IMR-90 (cell line): Measurements from ENCODE around the gene OR4D9. TPM values are rescaled to one million over a fixed set of nuclear protein-coding genes. Genes with fewer than 3 reads are reported as not detected.

Experiments
- ATAC-seq: fragments of 200-7000 bp; cut with Tn5 transposase; 2 replicates; pipeline ENCODE4 v1.9.1; 2020; ENCODE audit warnings: low read depth, mild to moderate bottlenecking, moderate library complexity
- BruUV-seq: library from RNA; stranded (reverse); fragments of 400-500 nt; replicated peaks from 2 replicates; lab custom pipeline; 2021; lab: Mats Ljungman, UMichigan
- CTCF ChIA-PET: fragments of 300-600 bp; formaldehyde crosslinking; extraction: SDS; loops from one replicate; lab custom pipeline; 2021; ENCODE audit warnings: antibody characterized with exemption; lab: Yijun Ruan, JAX
- POLR2A ChIA-PET: fragments of 300-600 bp; sonication (Branson Sonifier 250); formaldehyde crosslinking; loops from one replicate; lab custom pipeline; 2022; ENCODE audit warnings: antibody characterized with exemption; ENCODE audit not compliant: unreplicated experiment; lab: Charles Lee
- DNase-seq: peaks from one replicate; pipeline ENCODE4 v3.0.0; 2013
- H2AFZ ChIP-seq: replicated peaks from 2 replicates; pipeline ENCODE3; 2013; ENCODE audit warnings: low read length, mild to moderate bottlenecking; ENCODE audit not compliant: poor library complexity
- H2AK5ac ChIP-seq: 2 replicates; pipeline ENCODE4 v1.6.1; 2013; ENCODE audit warnings: low read depth, low read length, inconsistent platforms
- H2AK9ac ChIP-seq: replicated peaks from 2 replicates; pipeline ENCODE3; 2013; ENCODE audit warnings: mild to moderate bottlenecking, low read depth, low read length, moderate library complexity; ENCODE audit not compliant: poor library complexity
- H2BK120ac ChIP-seq: 2 replicates; pipeline ENCODE4 v1.6.1; 2013; ENCODE audit warnings: low read depth, low read length, inconsistent platforms
- H2BK15ac ChIP-seq: 3 replicates; pipeline ENCODE4 v1.6.1; 2013; ENCODE audit warnings: low read depth, low read length, inconsistent platforms
- H2BK20ac ChIP-seq: 2 replicates; pipeline ENCODE4 v1.6.1; 2013; ENCODE audit warnings: low read depth, mild to moderate bottlenecking, inconsistent platforms, low read length, moderate library complexity
- H2BK5ac ChIP-seq: 2 replicates; pipeline ENCODE4 v1.6.1; 2013; ENCODE audit warnings: mild to moderate bottlenecking, low read depth, low read length, inconsistent platforms; ENCODE audit not compliant: poor library complexity, severe bottlenecking
- H3K14ac ChIP-seq: replicated peaks from 2 replicates; pipeline ENCODE4 v1.6.1; 2013; ENCODE audit warnings: low read depth, low read length, inconsistent platforms
- H3K18ac ChIP-seq: 2 replicates; pipeline ENCODE4 v1.6.1; 2013; ENCODE audit warnings: low read depth, low read length, control low read depth
- H3K23ac ChIP-seq: 2 replicates; pipeline ENCODE4 v1.6.1; 2013; ENCODE audit warnings: low read depth, low read length, inconsistent platforms
- H3K27ac ChIP-seq: 2 replicates; pipeline ENCODE4 v1.5.1; 2013; ENCODE audit warnings: mild to moderate bottlenecking, control low read depth, low read length; ENCODE audit not compliant: insufficient read depth
- H3K27me3 ChIP-seq: 2 replicates; pipeline ENCODE4 v1.6.1; 2013; ENCODE audit warnings: low read length; ENCODE audit not compliant: control insufficient read depth, insufficient read depth
- H3K36me3 ChIP-seq: 2 replicates; pipeline ENCODE4 v1.6.1; 2013; ENCODE audit warnings: low read length, mixed read lengths; ENCODE audit not compliant: control insufficient read depth, insufficient read depth
- H3K4ac ChIP-seq: 2 replicates; pipeline ENCODE4 v1.6.1; 2013; ENCODE audit warnings: low read depth, low read length, inconsistent platforms
- H3K4me1 ChIP-seq: 2 replicates; pipeline ENCODE4 v1.6.1; 2013; ENCODE audit warnings: low read length, mixed read lengths; ENCODE audit not compliant: control insufficient read depth, insufficient read depth
- H3K4me2 ChIP-seq: 2 replicates; pipeline ENCODE4 v1.6.1; 2013; ENCODE audit warnings: low read depth, mild to moderate bottlenecking, control low read depth, low read length, moderate library complexity
- H3K4me3 ChIP-seq: 2 replicates; pipeline ENCODE4 v1.5.1; 2013; ENCODE audit warnings: low read depth, mild to moderate bottlenecking, control low read depth, low read length, moderate library complexity; ENCODE audit not compliant: insufficient read depth
- H3K56ac ChIP-seq: 2 replicates; pipeline ENCODE4 v1.6.1; 2013; ENCODE audit warnings: low read length, inconsistent platforms; ENCODE audit not compliant: insufficient read depth; ENCODE audit errors: extremely low read depth
- H3K79me1 ChIP-seq, 2 experiments: 2 replicates each; pipeline ENCODE4 v1.6.1; 2013; ENCODE audit warnings: low read length in 2 of 2, inconsistent platforms in 1 of 2, low read depth in 1 of 2
- H3K9ac ChIP-seq: 2 replicates; pipeline ENCODE4 v1.6.1; 2013; ENCODE audit warnings: low read depth, low read length, control low read depth
- H3K9me1 ChIP-seq: 2 replicates; pipeline ENCODE4 v1.6.1; 2013; ENCODE audit warnings: low read length, inconsistent platforms; ENCODE audit not compliant: insufficient read depth
- H3K9me3 ChIP-seq: 2 replicates; pipeline ENCODE4 v1.6.1; 2013; ENCODE audit warnings: low read length; ENCODE audit not compliant: control insufficient read depth, insufficient read depth
- H4K20me1 ChIP-seq: 2 replicates; pipeline ENCODE4 v1.6.1; 2013; ENCODE audit warnings: low read length, inconsistent platforms; ENCODE audit not compliant: insufficient read depth
- H4K5ac ChIP-seq: 2 replicates; pipeline ENCODE4 v1.6.1; 2013; ENCODE audit warnings: mild to moderate bottlenecking, low read depth, low read length, control low read depth
- H4K8ac ChIP-seq, 2 experiments: 2 replicates each; pipeline ENCODE4 v1.6.1; 2013; ENCODE audit warnings: low read depth in 2 of 2, low read length in 2 of 2, control low read depth in 1 of 2, inconsistent platforms in 1 of 2
- H4K91ac ChIP-seq: 2 replicates; pipeline ENCODE4 v1.6.1; 2013; ENCODE audit warnings: low read depth, low read length, inconsistent platforms; ENCODE audit not compliant: insufficient read depth
- CHD1 ChIP-seq: IDR thresholded peaks from 2 replicates; pipeline ENCODE4 v1.6.1; 2012; ENCODE audit warnings: low read depth, low read length, improper control_type of control experiment
- ELK1 ChIP-seq: fragments of 150-350 bp; IDR thresholded peaks from 2 replicates; pipeline ENCODE4 v1.6.1; 2016; ENCODE audit warnings: low read depth, mild to moderate bottlenecking, low read length, moderate library complexity, borderline replicate concordance
- FOS ChIP-seq: fragments of 150-350 bp; IDR thresholded peaks from 2 replicates; pipeline ENCODE4 v1.6.1; 2016; ENCODE audit warnings: low read depth, low read length
- MAFK ChIP-seq: IDR thresholded peaks from 2 replicates; pipeline ENCODE4 v1.6.1; 2012; ENCODE audit warnings: low read depth, low read length, improper control_type of control experiment
- POLR2A ChIP-seq: IDR thresholded peaks from 2 replicates; pipeline ENCODE4 v1.6.1; 2012; ENCODE audit warnings: mild to moderate bottlenecking, low read depth, low read length
- RFX5 ChIP-seq: IDR thresholded peaks from 2 replicates; pipeline ENCODE4 v1.8.0; 2012; ENCODE audit warnings: low read depth, mild to moderate bottlenecking, low read length, moderate library complexity
- USF2 ChIP-seq: fragments of 150-350 bp; IDR thresholded peaks from 2 replicates; pipeline ENCODE4 v1.6.1; 2017; ENCODE audit warnings: mild to moderate bottlenecking, antibody characterized with exemption, low read length, low read depth
- WGBS, 2 experiments: methylation state at CpG; one replicate each; pipeline versions ENCODE4 v1.1.5 to v1.1.7; 2013; ENCODE audit warnings: missing lambda C conversion rate in 2 of 2; ENCODE audit not compliant: insufficient read length in 1 of 2; ENCODE audit errors: extremely low coverage in 2 of 2; 5-methylcytosine and 5-hydroxymethylcytosine counted together
- dilution Hi-C: fragments of 300-500 bp; cut with HindIII; formaldehyde crosslinking; loops from one replicate; pipeline ENCODE4 v1.14.3; 2018; ENCODE audit warnings: low sequenced_read_pairs; ENCODE audit not compliant: unreplicated experiment
- in situ Hi-C: fragments of 300-500 bp; cut with MboI; formaldehyde crosslinking; loops from 3 replicates; pipeline ENCODE4 v1.14.3; 2019; ENCODE audit warnings: low sequenced_read_pairs, inconsistent platforms, mixed read lengths
- intact Hi-C: fragments of 100-400 bp; cut with micrococcal nuclease; formaldehyde crosslinking; loops from 2 replicates; pipeline ENCODE4 v1.10.0; 2022
- polyA plus RNA-seq, 3 experiments: library from polyadenylated mRNA; depleted of rRNA; stranded (reverse); fragments of >200 nt; gene quantifications; 2 replicates each; pipeline ENCODE4 v1.2.3, GENCODE V29; 2012; ENCODE audit warnings: low replicate concordance in 1 of 3
- total RNA-seq: library from RNA; depleted of rRNA; stranded (reverse); fragments of >200 nt; gene quantifications from 2 replicates; pipeline ENCODE4 v1.2.3, GENCODE V29; 2012

OR4D9 gene
- total and polyA plus RNA-seq, 2 of the 4 experiments (the other 2 are of a cell fraction) = not detected

- TF ChIP-seq ELK1 (no peak), POLR2A (no peak), MAFK (no peak)
These were observed 41.5 kb downstream of the OR4D9 start (continued) for GRCh38 chr11:59552844-59553243.

- no peak overlapping the region for H2BK120ac ChIP-seq
- no peak overlapping the region for H4K5ac ChIP-seq
- TF ChIP-seq FOS (no peak), USF2 (no peak), MAFK (no peak), CHD1 (no peak), POLR2A (no peak), RFX5 (no peak)
- H4K91ac ChIP-seq = no peak overlapping the region
- intact Hi-C loops = loop anchor here (5.0 to 10.0 kb wide), 2 partner anchors 249 to 979 kb away; partner anchors contain the start of genes LPXN and ZFP91
- H3K4ac ChIP-seq = no peak overlapping the region
- ChIA-PET CTCF (no interaction called here), POLR2A (no interaction called here)
- H2AK9ac ChIP-seq = no peak overlapping the region
- H2AFZ ChIP-seq = no peak overlapping the region
- H3K4me1 ChIP-seq = 0 out of 2 replicates have a peak, but pooled peaks cover 3% of the 10 kb centered on the region
- no peaks in the 10 kb centered on the region for H3K9me3 ChIP-seq
- H2AK5ac ChIP-seq = no peak overlapping the region
- no peak overlapping the region for H3K27ac ChIP-seq
- H3K36me3 ChIP-seq = no peaks in the 10 kb centered on the region
- H4K20me1 ChIP-seq = peaks cover 10% of the 10 kb centered on the region
- no peaks in the 10 kb centered on the region for H3K79me1 ChIP-seq
- no peak overlapping the region for H3K56ac ChIP-seq
- no peaks in the 10 kb centered on the region for H3K9me1 ChIP-seq
- H3K4me3 ChIP-seq = no peak overlapping the region
- H2BK5ac ChIP-seq = no peak overlapping the region
- no peak overlapping the region for H3K18ac ChIP-seq
- in situ Hi-C loops = loop anchor here (10.0 to 25.0 kb wide), 2 partner anchors 251 to 966 kb away; partner anchors contain the start of genes LPXN and ZFP91
- dilution Hi-C loops = no loop called here
- no peak overlapping the region for H3K23ac ChIP-seq
- DNase-seq = no peak
- no peak overlapping the region for H2BK20ac ChIP-seq
- no peak overlapping the region for H4K8ac ChIP-seq
- no CpG with 5 or more reads among the region's 21 CpGs for WGBS, 2 experiments
- BruUV-seq = no TSS peak
- H2BK15ac ChIP-seq = no peak overlapping the region
- no peak for ATAC-seq
- H3K27me3 ChIP-seq = no peaks in the 10 kb centered on the region
- H3K9ac ChIP-seq = no peak overlapping the region
- no peak overlapping the region for H3K14ac ChIP-seq
- no peak overlapping the region for H3K4me2 ChIP-seq
These were observed 42.0 kb downstream of the OR4D9 start for GRCh38 chr11:59553323-59553722.
